SK-N-SH (cell line): ENCODE results near the gene ADAMTS17. TPM values are rescaled to one million over a fixed set of nuclear protein-coding genes. Genes with fewer than 3 reads are reported as not detected.

Source experiments
- CTCF ChIA-PET: fragments of 300-600, 350-600 bp; formaldehyde crosslinking; extraction: SDS; loops from one replicate; lab custom pipeline; 2021; lab: Yijun Ruan, JAX
- POLR2A ChIA-PET: fragments of 350-600 bp; sonication (Branson Sonifier 250); formaldehyde crosslinking; extraction: SDS; loops from one replicate; lab custom pipeline; 2020; ENCODE audit warnings: antibody characterized with exemption, inconsistent platforms; lab: Yijun Ruan, JAX
- DNase-seq: peaks from one replicate; pipeline ENCODE4 v3.0.0; 2012
- H2AFZ ChIP-seq: fragments of 200-600 bp; sonication (generic); 2 replicates; pipeline ENCODE4 v1.8.1; 2016; ENCODE audit warnings: antibody characterized with exemption, mild to moderate bottlenecking, low read depth
- H3F3A ChIP-seq: fragments of 200-600 bp; sonication (generic); replicated peaks from 2 replicates; pipeline ENCODE3; 2016; ENCODE audit warnings: antibody characterized with exemption, mild to moderate bottlenecking; ENCODE audit not compliant: insufficient read depth
- H3K27ac ChIP-seq, 2 experiments: fragments of 200-500 bp in 1 of 2; fragments of 200-600 bp in 1 of 2; sonication (Bioruptor generic) in 1 of 2; sonication (generic), shearing (Covaris generic) in 1 of 2; 2 replicates each; pipeline versions ENCODE4 v1.5.1 to v1.6.1; 2014 to 2016; ENCODE audit warnings: low read depth in 2 of 2, inconsistent platforms in 1 of 2, low read length in 1 of 2, mild to moderate bottlenecking in 1 of 2, mixed read lengths in 1 of 2
- H3K27me3 ChIP-seq: fragments of 200-600 bp; sonication (generic), shearing (Covaris generic); 2 replicates; pipeline ENCODE4 v1.6.1; 2016; ENCODE audit warnings: mixed run types; ENCODE audit not compliant: insufficient read depth
- H3K36me3 ChIP-seq, 2 experiments: fragments of 200-500 bp in 1 of 2; fragments of 200-600 bp in 1 of 2; sonication (Bioruptor generic) in 1 of 2; sonication (generic) in 1 of 2; replicated peaks in 1 of 2; 2 replicates each; pipeline versions ENCODE3 to v1.5.1; 2014 to 2016; ENCODE audit warnings: low read length in 1 of 2, mild to moderate bottlenecking in 1 of 2; ENCODE audit not compliant: insufficient read depth in 2 of 2, control insufficient read depth in 1 of 2
- H3K4me1 ChIP-seq, 2 experiments: fragments of 200-500 bp in 1 of 2; fragments of 200-600 bp in 1 of 2; sonication (Bioruptor generic) in 1 of 2; sonication (generic), shearing (Covaris generic) in 1 of 2; 2 replicates each; pipeline versions ENCODE4 v1.5.1 to v1.6.1; 2014 to 2016; ENCODE audit warnings: low read depth in 1 of 2, low read length in 1 of 2, mixed run types in 1 of 2; ENCODE audit not compliant: insufficient read depth in 2 of 2, control insufficient read depth in 1 of 2
- H3K4me2 ChIP-seq: fragments of 200-600 bp; sonication (generic), shearing (Covaris generic); 2 replicates; pipeline ENCODE4 v1.6.1; 2017; ENCODE audit warnings: mixed run types
- H3K4me3 ChIP-seq, 2 experiments: fragments of 200-500 bp in 1 of 2; fragments of 200-600 bp in 1 of 2; sonication (Bioruptor generic) in 1 of 2; sonication (generic), shearing (Covaris generic) in 1 of 2; 2 replicates each; pipeline versions ENCODE4 v1.5.1 to v1.8.1; 2014 to 2016; ENCODE audit warnings: low read depth in 2 of 2, inconsistent platforms in 1 of 2, low read length in 1 of 2, mild to moderate bottlenecking in 1 of 2, mixed read lengths in 1 of 2, moderate library complexity in 1 of 2
- H3K79me2 ChIP-seq: fragments of 200-600 bp; sonication (generic); 2 replicates; pipeline ENCODE4 v1.8.1; 2017; ENCODE audit warnings: mild to moderate bottlenecking; ENCODE audit not compliant: insufficient read depth
- H3K9ac ChIP-seq: fragments of 200-600 bp; sonication (generic); 2 replicates; pipeline ENCODE4 v1.6.1; 2017; ENCODE audit warnings: mixed run types
- H3K9me2 ChIP-seq: fragments of 200-600 bp; sonication (generic); 2 replicates; pipeline ENCODE4 v1.6.1; 2017; ENCODE audit warnings: mixed run types
- H3K9me3 ChIP-seq: fragments of 200-600 bp; sonication (generic); 2 replicates; pipeline ENCODE4 v1.6.1; 2017; ENCODE audit warnings: mixed run types, mild to moderate bottlenecking, moderate library complexity
- H4K20me1 ChIP-seq: fragments of 200-600 bp; sonication (generic); 2 replicates; pipeline ENCODE4 v1.6.1; 2017; ENCODE audit warnings: mild to moderate bottlenecking, mixed run types; ENCODE audit not compliant: insufficient read depth
- EP300 ChIP-seq, 2 experiments: IDR thresholded peaks; 2 replicates each; pipeline versions ENCODE4 v1.4.0 to v1.6.1; 2012; ENCODE audit warnings: borderline replicate concordance in 1 of 2, low read depth in 1 of 2, low read length in 1 of 2
- EZH2phosphoT487 ChIP-seq: fragments of 200-600 bp; sonication (generic); IDR thresholded peaks from 2 replicates; pipeline ENCODE4 v1.6.1; 2017; ENCODE audit warnings: low read depth, mixed run types, mild to moderate bottlenecking, antibody characterized with exemption, moderate library complexity, borderline replicate concordance
- FOSL2 ChIP-seq: IDR thresholded peaks from 2 replicates; pipeline ENCODE4 v1.4.0; 2012; ENCODE audit warnings: low read depth, mild to moderate bottlenecking, moderate library complexity, borderline replicate concordance
- FOXJ3 ChIP-seq: sonication (generic); formaldehyde crosslinking; IDR thresholded peaks from 2 replicates; pipeline ENCODE4 v1.5.1; 2020; ENCODE audit warnings: mild to moderate bottlenecking, missing genetic modification reagents
- FOXM1 ChIP-seq: IDR thresholded peaks from 2 replicates; pipeline ENCODE4 v1.4.0; 2012; ENCODE audit warnings: low read depth, mild to moderate bottlenecking
- GATA2 ChIP-seq: sonication (generic); formaldehyde crosslinking; IDR thresholded peaks from 2 replicates; pipeline ENCODE4 v1.5.0; 2020; ENCODE audit warnings: mild to moderate bottlenecking, missing genetic modification reagents
- JUND ChIP-seq: IDR thresholded peaks from 2 replicates; pipeline ENCODE4 v1.4.0; 2012
- NFIC ChIP-seq: IDR thresholded peaks from 2 replicates; pipeline ENCODE4 v1.4.0; 2012; ENCODE audit warnings: borderline replicate concordance
- NRF1 ChIP-seq: IDR thresholded peaks from 2 replicates; pipeline ENCODE4 v1.6.1; 2012; ENCODE audit warnings: low read depth, mild to moderate bottlenecking, low read length
- RCOR1 ChIP-seq: fragments of 150-350 bp; IDR thresholded peaks from 2 replicates; pipeline ENCODE4 v1.6.1; 2017; ENCODE audit warnings: antibody characterized with exemption, low read length
- SMC3 ChIP-seq: IDR thresholded peaks from 2 replicates; pipeline ENCODE4 v1.6.1; 2012; ENCODE audit warnings: low read depth, low read length, improper control_type of control experiment
- TAF1 ChIP-seq: IDR thresholded peaks from 2 replicates; pipeline ENCODE4 v1.6.1; 2012; ENCODE audit warnings: low read depth, mild to moderate bottlenecking, low read length, moderate library complexity, borderline replicate concordance
- YY1 ChIP-seq: IDR thresholded peaks from 2 replicates; pipeline ENCODE4 v1.4.0; 2012; ENCODE audit warnings: low read depth, mild to moderate bottlenecking
- WGBS: methylation state at CpG from one replicate; pipeline ENCODE4 v1.1.6; 2017; ENCODE audit warnings: low lambda C conversion rate; 5-methylcytosine and 5-hydroxymethylcytosine counted together
- polyA plus RNA-seq, 3 experiments: library from polyadenylated mRNA; depleted of rRNA; stranded (reverse); fragments of >200 nt; gene quantifications; 2 replicates each; pipeline ENCODE4 v1.2.3, GENCODE V29; 2012
- TF ChIP-seq, protein P1 (sequence below): fragments of 200-600 bp; sonication (generic); IDR thresholded peaks from 2 replicates; pipeline ENCODE4 v1.6.1; 2017; ENCODE audit warnings: antibody characterized with exemption, mild to moderate bottlenecking, moderate library complexity
- TF ChIP-seq, protein P2 (sequence below): IDR thresholded peaks from 2 replicates; pipeline ENCODE4 v1.6.1; 2012; ENCODE audit warnings: mild to moderate bottlenecking, low read depth, low read length, moderate library complexity
- TF ChIP-seq, protein P3 (sequence below): fragments of 150-350 bp; IDR thresholded peaks from 2 replicates; pipeline ENCODE4 v1.6.1; 2016; ENCODE audit warnings: mild to moderate bottlenecking, low read depth, low read length

ADAMTS17 gene
- polyA plus RNA-seq, 1 of the 3 experiments (the other 2 are of a cell fraction) = not detected

DNA sequence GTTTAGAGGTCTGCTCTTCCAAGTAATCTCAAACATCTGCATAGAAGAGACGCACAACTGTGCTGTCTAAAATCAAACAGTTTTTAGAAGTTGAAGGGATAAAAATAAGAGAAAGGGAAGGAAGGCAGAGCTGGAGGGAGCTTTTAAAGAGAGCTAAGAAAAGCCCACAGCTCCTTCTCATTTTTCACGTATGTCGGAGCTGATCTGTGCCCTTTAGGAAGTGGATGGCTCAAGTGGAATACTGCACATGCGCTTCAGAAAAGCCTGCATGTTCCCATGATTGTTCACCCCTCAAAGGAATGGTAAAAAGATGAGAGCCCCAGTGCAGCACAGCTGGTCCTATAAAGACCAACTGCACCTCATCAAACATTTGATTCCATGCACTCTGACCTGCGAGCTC, 207.2 kb downstream of the ADAMTS17 start (continued):
- no peak for TF ChIP-seq YY1
- TF ChIP-seq, protein P1, sequence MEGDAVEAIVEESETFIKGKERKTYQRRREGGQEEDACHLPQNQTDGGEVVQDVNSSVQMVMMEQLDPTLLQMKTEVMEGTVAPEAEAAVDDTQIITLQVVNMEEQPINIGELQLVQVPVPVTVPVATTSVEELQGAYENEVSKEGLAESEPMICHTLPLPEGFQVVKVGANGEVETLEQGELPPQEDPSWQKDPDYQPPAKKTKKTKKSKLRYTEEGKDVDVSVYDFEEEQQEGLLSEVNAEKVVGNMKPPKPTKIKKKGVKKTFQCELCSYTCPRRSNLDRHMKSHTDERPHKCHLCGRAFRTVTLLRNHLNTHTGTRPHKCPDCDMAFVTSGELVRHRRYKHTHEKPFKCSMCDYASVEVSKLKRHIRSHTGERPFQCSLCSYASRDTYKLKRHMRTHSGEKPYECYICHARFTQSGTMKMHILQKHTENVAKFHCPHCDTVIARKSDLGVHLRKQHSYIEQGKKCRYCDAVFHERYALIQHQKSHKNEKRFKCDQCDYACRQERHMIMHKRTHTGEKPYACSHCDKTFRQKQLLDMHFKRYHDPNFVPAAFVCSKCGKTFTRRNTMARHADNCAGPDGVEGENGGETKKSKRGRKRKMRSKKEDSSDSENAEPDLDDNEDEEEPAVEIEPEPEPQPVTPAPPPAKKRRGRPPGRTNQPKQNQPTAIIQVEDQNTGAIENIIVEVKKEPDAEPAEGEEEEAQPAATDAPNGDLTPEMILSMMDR = no peak

DNA sequence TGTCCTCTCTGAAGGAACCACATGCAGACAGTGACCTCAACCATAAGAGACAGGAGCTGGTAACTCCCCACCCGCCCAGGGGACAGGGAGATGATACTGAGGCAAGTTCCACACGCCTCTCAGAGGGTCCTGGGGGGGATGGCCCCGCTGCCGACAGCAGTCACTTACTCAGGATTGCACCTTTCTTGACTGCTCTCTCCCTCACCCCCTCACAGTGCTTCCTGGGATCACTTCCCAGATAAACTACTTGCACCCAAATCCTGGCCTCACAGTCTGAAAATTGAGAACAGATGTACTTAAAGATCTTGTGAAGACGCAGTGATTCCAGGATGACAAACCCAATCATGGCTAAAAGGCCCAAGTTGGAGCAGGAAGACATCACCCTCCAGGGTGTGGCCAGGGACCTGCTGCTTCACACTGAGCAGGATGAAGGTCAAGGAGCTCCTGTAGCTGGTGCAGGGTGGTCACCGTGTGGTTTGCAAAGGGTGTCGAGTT, 207.6 kb downstream of the ADAMTS17 start:
- POLR2A ChIA-PET = no interaction called here
- H4K20me1 ChIP-seq = no peaks in the 10 kb centered on the region
- peaks cover 6% of the 10 kb centered on the region; the same call in 1 of the 2 replicates for H3K9me3 ChIP-seq
- no peak overlapping the region for H3K4me2 ChIP-seq
- no peaks in the 10 kb centered on the region for H3K36me3 ChIP-seq
- no peaks in the 10 kb centered on the region for H3K27me3 ChIP-seq
- no peak overlapping the region for H3K4me3 ChIP-seq
- H3F3A ChIP-seq = no peaks in the 10 kb centered on the region
- H3K79me2 ChIP-seq = no peaks in the 10 kb centered on the region
- H3K27ac ChIP-seq = no peak overlapping the region
- no peak for DNase-seq
- WGBS = 32% methylated on average over 5 of the region's 7 CpGs
- no peaks in the 10 kb centered on the region for H3K9me2 ChIP-seq
- CTCF ChIA-PET = interaction anchor here (1.5 kb wide), 1 partner anchor 21 kb away, joined by 3 read pairs; no protein-coding TSS in a partner anchor
- no peak overlapping the region for H2AFZ ChIP-seq
- no peak for TF ChIP-seq GATA2 (CRISPR knock-in tag)
- no peak for TF ChIP-seq FOSL2
- TF ChIP-seq, protein P2, sequence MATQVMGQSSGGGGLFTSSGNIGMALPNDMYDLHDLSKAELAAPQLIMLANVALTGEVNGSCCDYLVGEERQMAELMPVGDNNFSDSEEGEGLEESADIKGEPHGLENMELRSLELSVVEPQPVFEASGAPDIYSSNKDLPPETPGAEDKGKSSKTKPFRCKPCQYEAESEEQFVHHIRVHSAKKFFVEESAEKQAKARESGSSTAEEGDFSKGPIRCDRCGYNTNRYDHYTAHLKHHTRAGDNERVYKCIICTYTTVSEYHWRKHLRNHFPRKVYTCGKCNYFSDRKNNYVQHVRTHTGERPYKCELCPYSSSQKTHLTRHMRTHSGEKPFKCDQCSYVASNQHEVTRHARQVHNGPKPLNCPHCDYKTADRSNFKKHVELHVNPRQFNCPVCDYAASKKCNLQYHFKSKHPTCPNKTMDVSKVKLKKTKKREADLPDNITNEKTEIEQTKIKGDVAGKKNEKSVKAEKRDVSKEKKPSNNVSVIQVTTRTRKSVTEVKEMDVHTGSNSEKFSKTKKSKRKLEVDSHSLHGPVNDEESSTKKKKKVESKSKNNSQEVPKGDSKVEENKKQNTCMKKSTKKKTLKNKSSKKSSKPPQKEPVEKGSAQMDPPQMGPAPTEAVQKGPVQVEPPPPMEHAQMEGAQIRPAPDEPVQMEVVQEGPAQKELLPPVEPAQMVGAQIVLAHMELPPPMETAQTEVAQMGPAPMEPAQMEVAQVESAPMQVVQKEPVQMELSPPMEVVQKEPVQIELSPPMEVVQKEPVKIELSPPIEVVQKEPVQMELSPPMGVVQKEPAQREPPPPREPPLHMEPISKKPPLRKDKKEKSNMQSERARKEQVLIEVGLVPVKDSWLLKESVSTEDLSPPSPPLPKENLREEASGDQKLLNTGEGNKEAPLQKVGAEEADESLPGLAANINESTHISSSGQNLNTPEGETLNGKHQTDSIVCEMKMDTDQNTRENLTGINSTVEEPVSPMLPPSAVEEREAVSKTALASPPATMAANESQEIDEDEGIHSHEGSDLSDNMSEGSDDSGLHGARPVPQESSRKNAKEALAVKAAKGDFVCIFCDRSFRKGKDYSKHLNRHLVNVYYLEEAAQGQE = no peak
- no peak for TF ChIP-seq SMC3
- TF ChIP-seq FOXJ3 (CRISPR knock-in tag) = no peak
- no peak for TF ChIP-seq RCOR1
- TF ChIP-seq, protein P3, sequence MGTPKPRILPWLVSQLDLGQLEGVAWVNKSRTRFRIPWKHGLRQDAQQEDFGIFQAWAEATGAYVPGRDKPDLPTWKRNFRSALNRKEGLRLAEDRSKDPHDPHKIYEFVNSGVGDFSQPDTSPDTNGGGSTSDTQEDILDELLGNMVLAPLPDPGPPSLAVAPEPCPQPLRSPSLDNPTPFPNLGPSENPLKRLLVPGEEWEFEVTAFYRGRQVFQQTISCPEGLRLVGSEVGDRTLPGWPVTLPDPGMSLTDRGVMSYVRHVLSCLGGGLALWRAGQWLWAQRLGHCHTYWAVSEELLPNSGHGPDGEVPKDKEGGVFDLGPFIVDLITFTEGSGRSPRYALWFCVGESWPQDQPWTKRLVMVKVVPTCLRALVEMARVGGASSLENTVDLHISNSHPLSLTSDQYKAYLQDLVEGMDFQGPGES = no peak
- TF ChIP-seq NRF1 = no peak
- TF ChIP-seq JUND = no peak
- TF ChIP-seq EP300 (IDR thresholded peaks at IDR 0.05; ENCODE audit: borderline replicate concordance in 1 of 2, low read depth in 1 of 2, low read length in 1 of 2) = no peak
- TF ChIP-seq FOXM1 = no peak
- no peak for TF ChIP-seq TAF1
- TF ChIP-seq EZH2phosphoT487 = no peak
- no peak for TF ChIP-seq NFIC
- no peaks in the 10 kb centered on the region for H3K4me1 ChIP-seq
- H3K9ac ChIP-seq = no peak overlapping the region
